HG03097 (cell line): ENCODE measurements around the gene RABL6.
"Not testable (repeated sequence)": the region's sequence is repeated elsewhere in the genome, so short reads cannot be mapped to it uniquely, and the experiment has no call there.

Source experiments
- ATAC-seq: cut with Tn5 transposase; IDR thresholded peaks from one replicate; pipeline ENCODE4 v1.9.1; 2021; ENCODE audit not compliant: unreplicated experiment, low FRiP score

The RABL6 gene

DNA sequence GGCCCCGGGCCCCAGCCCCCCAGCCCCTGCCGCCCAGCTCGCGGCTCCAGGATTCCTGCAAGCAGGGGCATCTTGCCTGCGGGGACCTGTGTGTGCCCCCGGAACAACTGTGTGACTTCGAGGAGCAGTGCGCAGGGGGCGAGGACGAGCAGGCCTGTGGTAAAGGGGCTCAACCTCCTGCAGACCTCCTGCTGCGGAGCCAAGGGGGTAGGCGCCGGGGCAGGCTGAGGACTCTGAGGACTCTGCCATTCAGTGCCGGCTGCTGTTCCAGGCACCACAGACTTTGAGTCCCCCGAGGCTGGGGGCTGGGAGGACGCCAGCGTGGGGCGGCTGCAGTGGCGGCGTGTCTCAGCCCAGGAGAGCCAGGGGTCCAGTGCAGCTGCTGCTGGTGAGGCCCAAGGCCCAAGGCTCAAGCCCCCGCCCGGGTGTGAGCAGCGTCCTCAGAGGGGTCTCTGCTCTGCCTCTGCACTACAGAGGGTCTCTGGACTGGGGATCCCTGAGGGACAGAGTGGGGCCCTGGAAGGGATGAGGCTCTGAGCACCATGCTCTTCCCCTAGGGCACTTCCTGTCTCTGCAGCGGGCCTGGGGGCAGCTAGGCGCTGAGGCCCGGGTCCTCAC is 47.8 kb downstream of the RABL6 start:
- ATAC-seq: no peak

- ATAC-seq: no peak
Measured at GRCh38 chr9:136856079-136856476, 48.3 kb downstream of the RABL6 start.

DNA sequence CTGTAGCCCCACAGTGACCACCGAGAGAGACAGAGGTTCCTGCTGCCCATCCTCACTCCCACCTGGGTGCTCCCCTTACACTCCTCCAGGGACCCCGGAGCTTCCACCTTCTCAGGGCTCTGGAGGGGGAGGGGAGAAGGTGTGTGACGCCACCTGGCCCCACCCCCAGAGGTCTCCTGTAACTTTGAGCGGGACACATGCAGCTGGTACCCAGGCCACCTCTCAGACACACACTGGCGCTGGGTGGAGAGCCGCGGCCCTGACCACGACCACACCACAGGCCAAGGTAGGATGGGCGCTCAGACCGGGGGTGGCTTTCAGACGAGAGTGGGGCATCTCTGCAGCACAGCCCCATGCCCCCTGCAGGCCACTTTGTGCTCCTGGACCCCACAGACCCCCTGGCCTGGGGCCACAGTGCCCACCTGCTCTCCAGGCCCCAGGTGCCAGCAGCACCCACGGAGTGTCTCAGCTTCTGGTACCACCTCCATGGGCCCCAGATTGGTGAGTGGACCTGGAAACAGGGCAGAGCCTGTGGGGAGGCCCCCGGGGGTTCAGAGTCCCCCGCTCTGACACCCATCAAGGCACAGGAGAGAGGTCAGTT is 48.9 kb downstream of the RABL6 start:
- ATAC-seq: no peak

DNA sequence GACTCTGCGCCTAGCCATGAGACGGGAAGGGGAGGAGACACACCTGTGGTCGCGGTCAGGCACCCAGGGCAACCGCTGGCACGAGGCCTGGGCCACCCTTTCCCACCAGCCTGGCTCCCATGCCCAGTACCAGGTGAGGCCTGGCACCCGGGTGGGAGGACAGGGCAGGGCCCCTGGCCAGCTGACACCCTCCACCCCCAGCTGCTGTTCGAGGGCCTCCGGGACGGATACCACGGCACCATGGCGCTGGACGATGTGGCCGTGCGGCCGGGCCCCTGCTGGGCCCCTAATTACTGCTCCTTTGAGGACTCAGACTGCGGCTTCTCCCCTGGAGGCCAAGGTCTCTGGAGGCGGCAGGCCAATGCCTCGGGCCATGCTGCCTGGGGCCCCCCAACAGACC is 49.4 kb downstream of the RABL6 start:
- no peak for ATAC-seq

GRCh38 chr9:136857581-136858412 is 50.0 kb downstream of the RABL6 start:
- no peak for ATAC-seq

GRCh38 chr9:136858452-136858843 is 50.7 kb downstream of the RABL6 start:
- ATAC-seq: no peak

DNA sequence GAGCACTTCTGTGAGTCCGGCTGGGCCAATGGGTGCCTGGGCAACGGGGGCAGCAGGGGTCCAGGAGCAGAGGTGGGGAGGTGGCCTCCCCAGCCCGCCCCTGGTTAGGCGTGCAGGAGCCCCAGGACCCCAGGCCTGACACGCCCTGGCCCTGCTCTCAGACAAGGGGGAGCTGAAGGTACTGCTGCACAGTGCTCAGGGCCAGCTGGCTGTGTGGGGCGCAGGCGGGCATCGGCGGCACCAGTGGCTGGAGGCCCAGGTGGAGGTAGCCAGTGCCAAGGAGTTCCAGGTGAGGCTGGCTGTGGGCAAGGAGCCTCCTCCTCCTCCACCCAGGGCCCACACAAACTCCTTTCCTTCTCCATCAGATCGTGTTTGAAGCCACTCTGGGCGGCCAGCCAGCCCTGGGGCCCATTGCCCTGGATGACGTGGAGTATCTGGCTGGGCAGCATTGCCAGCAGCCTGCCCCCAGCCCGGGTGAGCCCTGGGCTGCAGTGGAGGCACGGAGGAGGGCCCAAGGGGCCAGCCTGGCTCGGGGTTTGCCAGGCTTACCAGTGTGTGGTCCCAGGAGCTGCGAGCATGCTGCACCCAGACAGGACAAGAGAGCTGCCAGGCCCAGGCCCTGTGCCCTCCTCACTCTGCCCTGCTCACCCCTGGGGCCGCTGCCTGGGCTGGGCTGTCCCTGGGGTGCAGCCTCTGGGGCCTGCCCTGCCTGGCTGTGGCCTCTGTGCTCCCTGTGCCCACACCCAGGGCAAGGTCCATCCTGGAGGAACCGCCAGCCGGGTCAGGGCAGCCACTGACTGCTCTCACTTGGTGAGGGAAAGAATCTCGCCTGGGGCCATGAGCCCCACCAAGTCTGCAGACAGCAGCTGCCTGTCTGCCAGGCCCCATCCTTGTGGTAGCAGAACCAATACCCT is 51.4 kb downstream of the RABL6 start:
- ATAC-seq: no peak

GRCh38 chr9:136860529-136860928 is 52.8 kb downstream of the RABL6 start:
- no peak for ATAC-seq

GRCh38 chr9:136860933-136861873 is 53.5 kb downstream of the RABL6 start:
- ATAC-seq: no peak

GRCh38 chr9:136861874-136862457 is 54.2 kb downstream of the RABL6 start:
- no peak for ATAC-seq

DNA sequence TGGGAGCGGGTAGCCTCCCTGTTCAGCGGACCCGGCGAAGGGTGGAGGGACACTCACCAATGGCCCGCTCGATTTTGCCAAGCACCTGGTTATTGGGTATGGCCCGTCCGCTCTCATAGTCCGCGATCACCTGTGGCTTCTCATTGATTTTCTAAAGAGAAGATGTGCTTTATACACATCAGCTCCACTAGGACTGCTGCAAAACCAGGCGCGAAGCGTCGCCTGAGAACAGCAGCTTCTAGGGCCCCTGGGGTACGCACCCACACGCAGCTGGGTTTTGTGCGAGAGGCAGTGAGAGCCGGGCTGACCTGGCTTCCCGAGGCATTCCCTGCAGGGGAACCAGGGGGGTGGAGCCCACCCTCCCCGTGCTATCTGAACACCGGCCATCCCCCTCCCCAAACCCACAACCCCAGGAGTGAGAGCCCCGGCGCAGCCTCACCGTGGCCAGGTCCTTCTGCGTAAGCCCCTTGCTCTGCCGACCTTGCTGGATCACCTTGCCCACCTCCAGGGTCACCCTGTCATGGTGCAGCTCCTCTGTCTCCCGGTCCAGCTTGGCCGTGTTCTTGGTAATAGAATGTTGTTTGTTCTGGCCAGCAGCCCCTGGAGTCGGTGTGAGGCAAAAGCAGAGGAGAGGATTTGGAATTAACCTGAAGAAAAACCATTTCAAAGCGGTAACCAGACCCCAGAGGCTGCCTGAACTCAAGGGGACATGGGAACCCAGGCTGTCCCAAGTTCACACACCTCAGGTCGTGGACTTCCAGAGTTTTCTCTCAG is 55.3 kb downstream of the RABL6 start:
- ATAC-seq: no peak

DNA sequence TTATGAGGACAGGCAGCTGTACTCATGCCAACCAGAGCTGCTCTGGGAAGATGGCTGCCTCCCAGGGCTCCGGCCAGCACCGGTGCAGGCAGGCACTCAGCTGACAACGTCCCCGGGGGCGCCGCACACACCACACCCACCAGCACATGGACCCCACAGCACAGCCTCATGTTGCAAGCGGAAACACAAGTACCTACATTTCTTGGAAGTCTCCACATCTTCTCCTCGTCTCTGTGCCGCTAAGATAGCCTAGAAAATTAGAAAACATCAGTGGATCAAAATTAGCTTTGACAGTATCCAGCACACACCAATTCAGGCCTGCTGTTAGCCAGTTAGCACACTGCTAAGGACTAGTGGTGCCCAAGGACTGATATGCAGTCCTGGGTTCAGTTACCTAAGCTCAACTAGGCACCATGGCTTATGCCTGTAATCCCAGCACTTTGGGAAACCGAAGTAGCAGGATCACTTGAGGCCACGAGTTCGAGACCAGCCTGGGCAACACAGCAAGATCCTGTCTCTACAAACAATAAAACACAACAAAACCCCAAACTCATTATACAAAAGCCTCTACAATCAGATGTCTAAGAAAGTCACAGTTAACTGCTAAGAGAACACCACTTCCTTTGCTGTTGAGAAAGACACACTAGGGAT is 56.0 kb downstream of the RABL6 start:
- no peak for ATAC-seq

DNA sequence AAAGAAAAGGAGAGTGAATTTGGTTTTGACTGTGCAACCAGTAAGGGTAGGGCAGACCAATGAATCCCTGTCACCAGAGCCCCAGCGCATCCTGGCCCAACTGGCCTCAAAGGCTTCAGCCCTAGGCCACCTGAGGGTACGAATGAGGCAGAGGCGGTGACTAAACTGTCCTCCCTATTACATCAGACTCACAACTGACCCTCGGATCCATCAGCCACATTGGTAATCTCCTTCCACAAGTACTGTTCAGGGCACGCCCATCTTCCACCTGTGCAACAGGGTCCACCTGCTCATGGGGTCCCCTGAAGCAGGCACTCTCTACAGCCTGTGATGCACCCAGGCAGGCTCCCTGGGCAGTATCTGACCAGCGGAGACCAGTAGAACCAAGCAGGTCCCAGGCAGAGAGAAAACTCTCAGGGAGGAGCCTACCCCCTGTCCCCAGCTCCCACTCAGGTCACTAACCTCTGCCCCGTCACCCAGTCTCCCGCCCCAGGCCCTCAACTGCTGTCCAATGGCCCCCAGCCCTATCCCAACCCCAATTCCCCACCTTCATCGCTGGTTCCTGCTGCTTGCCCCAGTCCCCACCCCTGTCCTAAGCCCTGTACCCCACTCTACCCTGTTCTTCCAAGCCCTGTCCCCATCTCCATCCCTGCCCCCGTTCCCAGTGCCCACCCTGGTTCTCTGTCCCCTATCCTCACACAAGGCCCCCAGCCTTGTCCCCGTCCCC is 57.5 kb downstream of the RABL6 start:
- ATAC-seq: no peak

DNA sequence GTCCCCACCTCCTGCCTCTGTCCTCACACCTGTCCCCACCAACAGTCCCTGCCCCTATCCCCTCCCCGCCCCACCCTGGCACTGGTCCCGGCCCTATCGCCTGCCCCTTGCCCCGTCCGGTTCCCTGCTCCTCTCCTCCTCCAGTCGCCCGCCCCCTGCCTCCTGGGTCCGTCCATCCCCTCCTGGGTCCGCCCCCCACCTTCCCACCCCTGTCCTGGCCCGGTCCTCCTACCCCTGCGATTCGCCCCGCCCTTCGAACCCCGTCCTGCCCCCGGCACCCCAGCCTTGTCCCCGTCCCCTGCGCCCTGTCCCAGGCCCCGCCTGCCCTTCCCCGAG is 58.0 kb downstream of the RABL6 start:
- ATAC-seq: no peak

DNA sequence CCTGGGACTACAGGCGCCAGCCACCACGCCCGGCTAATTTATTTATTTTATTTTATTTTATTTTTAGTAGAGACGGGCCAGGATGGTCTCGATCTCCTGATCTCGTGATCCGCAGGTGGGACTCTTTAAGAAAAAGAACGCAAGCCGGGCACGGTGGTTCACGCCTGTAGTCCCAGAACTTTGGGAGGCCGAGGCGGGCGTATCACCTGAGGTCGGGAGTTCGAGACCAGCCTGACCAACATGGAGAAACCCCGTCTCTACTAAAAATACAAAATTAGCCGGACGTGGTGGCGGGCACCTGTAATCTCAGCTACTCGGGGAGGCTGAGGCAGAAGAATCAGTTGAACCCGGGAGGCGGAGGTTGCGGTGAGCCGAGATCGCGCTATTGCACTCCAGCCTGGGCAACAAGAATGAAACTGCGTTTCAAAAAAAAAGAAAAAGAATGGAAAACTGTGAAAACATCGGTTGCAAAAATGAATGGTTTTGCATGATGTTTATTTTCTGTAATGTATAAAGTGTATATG is 59.2 kb downstream of the RABL6 start:
- not testable (repeated sequence) for ATAC-seq

DNA sequence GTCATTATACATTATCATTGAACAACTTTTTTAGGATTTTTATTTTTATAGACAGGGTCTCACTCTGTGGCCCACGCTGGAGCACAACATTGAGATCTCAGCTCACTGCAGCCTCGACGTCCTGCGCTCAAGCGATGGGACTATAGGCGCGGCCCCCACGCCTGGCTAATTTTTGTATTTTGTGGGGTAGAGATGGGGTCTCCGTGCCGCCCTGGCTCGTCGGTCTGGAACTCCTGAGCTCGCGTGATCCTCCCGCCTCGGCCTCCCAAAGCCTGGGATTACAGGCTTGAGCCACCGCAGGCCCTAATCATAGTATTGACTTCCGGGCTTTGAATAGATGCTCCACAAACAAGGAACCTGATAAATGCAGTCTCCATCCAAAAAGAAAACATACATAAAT is 59.7 kb downstream of the RABL6 start:
- no peak for ATAC-seq

DNA sequence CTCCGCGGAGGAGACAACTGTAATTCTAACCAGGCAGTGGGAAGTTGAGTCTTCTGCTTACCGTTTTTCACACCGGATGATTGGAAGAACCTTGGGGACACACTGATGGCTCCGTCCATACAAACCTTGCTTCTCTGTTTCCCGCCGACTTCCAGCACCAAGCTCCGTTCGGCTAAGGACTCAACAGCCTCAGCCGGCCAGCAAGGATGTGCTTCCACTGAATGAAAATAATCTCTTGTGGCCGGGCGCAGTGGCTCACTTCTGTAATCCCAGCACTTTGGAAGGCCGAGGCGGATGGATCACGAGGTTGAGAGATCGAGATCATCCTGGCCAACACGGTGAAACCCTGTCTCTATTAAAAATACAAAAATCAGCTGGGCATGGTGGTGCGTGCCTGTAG is 60.2 kb downstream of the RABL6 start:
- ATAC-seq: no peak
